ENCODE results near the gene ARHGEF10L.
A peak's percentile ranks its signal among the peaks of the same experiment; 100 is the strongest.

Gene ARHGEF10L

GRCh38 chr1:17588048-17588871 lies 48.8 kb downstream of the ARHGEF10L start:
- peak; percentile 81 for DNase-seq (ENCODE audit: low spot score)

DNA sequence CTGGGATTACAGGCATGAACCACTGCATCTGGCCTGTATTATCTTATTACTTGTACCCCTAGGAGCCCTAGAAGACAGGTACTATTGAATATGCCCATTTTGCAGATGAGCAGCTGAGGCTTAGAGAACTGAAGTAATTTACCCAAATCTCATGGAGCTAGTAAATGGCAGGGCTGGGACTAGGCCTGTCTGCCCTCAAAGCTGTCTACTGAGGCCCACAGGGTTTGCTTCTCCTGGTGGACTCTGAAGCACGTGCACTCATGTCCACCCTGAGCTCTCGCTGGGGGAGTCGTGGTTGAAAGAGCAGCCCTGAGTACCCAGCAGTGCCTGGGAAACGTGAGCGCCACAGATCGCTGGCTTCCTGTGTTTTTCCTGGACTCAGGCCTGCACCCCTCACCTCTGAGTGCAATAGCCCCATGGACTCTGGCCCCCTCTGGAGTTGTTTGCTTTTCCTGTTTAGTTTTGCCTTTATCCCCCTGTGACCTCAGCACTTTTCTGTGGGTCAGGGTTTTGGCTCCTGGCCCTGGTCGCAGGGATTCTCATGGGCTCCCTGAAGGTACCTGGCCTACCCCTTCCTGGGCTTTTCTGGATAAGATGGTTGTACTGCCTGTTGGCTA lies 52.4 kb downstream of the ARHGEF10L start:
- DNase-seq (ENCODE audit: low spot score) = peak; percentile 76

GRCh38 chr1:17594026-17594425 lies 54.5 kb downstream of the ARHGEF10L start:
- DNase-seq (ENCODE audit: low spot score) = no peak

DNA sequence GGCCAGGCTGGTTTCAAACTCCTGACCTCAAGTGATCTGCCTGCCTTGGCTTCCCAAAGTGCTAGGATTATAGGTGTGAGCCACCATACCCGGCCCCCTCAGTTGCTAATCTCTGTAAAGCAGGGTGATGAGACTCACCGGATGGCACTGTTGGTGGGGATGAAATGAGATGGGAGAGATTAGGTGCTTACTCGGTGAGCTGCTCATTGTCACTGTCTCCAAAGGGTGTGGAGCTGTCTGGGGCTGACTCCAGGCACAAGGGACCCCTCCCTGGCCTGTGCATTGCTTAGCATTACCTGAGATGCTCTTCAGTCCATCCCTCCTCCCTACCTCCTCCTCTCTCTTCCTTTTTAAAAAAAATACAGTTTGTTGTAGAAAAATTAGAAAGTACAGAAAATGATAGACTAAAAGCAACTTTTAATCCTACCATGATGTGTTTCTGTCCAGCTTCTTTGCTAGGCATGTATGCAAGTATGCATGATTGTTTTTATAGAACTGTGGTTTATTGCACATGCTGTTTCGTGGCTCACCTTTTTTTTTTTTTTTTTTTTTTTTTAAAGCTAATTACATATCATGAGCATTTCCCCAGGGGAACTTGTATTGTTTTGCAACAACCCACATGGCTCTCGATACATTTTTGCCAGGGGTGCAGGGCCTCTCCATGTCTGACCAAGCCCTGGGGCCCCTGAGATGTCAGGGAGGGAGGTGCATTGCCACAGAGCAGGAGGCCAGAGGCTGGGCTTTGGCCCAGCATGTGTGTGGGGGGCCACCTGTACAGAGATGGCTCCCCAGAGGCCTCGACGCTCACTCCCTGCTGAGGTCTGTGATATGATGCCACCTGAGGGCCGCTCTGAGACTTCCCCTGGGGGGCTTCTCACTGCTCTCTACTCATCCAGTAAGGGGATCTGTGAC lies 55.4 kb downstream of the ARHGEF10L start:
- no peak for DNase-seq (ENCODE audit: low spot score)

- no peak for DNase-seq (ENCODE audit: low spot score)
Observed at GRCh38 chr1:17595602-17595925, 56.1 kb downstream of the ARHGEF10L start.

- no peak for DNase-seq (ENCODE audit: low spot score)
Observed at GRCh38 chr1:17596186-17596585, 56.7 kb downstream of the ARHGEF10L start.

DNA sequence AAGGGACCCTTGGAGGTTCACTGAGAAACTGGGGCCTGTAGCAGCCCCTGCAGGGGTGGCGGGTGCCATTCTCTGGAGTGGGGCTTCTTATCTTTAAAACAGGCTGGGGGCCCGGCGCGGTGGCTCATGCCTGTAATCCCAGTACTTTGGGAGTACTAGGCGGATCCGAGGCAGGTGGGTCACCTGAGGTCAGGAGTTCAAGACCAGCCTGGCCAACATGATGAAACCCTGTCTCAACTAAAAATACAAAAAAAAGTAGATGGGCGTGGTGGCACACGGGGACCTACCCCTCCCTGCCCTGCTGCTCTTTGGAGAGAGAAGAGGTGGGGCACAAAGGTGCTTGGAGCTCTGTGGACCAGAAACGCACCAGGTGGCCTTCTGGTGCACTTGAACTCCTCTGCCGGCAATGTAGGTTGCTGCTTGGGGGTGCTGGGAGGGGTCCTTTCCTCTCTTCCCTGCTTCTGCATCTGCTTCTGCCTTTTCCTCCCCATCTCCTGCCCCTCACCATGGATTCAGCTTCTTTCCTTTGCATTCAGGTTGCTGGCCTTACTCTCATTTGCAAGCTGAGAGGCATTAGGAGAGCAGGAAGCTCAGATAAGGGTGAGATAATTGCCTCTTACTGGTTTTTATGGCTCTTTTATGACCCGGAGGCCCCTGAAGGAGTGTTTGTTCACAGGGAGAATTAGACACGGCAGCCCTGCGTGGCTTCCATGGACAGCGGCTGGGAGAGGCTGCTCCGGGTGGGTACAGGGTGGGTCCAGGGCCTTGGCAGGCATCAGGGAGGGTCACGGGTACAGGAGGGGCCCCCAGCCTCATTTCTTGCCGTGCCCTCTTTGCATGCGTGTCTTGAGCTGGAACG lies 57.4 kb downstream of the ARHGEF10L start:
- DNase-seq (ENCODE audit: low spot score) = peak; percentile 75

- DNase-seq (ENCODE audit: low spot score) = no peak
Observed at GRCh38 chr1:17597651-17598050, 58.2 kb downstream of the ARHGEF10L start.

DNA sequence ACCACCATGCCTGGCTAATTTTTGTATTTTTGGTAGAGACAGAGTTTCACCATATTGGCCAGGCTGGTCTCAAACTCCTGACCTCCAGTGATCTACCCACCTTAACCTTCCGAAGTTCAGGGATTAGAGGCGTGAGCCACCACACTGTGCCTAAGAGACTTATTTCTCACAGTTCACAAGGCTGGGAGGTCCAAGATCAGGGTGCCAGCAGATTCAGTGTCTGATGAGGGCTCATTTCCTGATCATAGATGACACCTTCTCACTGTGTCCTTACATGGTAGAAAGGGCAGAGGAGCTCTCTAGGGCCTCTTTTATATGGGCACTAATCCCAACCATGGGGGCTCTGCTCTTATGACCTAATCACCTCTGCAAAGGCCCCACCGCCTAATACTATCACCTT lies 58.8 kb downstream of the ARHGEF10L start:
- DNase-seq (ENCODE audit: low spot score) = no peak

GRCh38 chr1:17599291-17599953 lies 59.9 kb downstream of the ARHGEF10L start:
- DNase-seq (ENCODE audit: low spot score) = no peak

GRCh38 chr1:17599954-17600300 lies 60.4 kb downstream of the ARHGEF10L start:
- DNase-seq (ENCODE audit: low spot score) = no peak

DNA sequence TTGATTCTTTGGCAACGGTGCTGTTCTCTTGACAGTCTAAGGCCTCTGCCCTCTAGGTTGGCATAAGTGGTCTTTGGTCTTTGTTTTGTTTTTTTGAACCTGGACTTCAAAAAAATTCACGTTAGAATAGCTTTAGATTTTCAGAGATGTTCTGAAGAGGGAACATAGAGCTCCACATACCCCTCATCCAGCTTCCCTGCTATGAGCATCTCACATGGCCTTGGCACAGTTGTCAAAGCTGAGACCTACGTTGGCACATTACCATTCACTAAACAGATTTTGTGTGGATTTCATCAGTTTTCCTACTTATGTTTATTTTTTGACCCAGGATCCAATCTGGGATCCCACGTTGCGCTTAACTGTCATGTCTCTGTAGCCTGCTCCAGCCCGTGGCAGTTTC lies 60.8 kb downstream of the ARHGEF10L start:
- DNase-seq (ENCODE audit: low spot score) = no peak

GRCh38 chr1:17601643-17602382 lies 62.3 kb downstream of the ARHGEF10L start:
- no peak for DNase-seq (ENCODE audit: low spot score)

DNA sequence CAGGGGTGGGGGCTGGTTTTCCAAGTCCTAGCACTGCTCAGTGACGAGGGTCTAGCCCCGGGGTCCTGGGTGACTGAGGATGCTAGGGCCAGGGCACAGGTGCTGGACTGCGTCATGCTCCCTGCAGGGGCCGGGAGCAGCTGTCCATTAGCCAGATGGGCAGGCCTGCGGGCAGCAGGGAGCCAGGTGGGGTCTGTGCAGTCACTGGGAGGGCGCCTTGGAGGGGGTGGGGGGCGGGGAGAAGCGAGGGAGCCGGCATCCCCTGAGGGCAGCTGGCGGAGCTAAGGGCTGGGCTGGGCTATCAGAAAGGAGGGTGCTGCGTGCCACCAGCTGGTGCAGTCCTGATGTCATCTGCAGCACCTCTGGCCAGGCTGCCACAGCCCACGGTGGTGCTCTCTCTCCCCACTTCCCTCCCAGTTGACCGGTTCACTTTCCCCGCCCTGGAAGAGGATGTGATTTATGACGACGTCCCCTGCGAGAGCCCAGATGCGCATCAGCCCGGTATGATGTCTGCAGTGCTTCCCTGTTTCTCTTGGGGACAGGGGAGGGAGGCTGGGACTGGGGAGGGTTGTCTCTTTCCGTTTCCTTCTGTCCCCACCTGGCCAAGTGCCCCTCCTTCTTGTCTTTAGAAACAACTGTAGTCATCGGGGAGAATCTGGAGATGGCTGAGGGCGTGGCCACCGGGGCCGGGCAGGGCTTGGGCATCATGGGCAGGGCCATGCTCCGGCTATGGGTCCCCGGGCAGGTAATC lies 63.8 kb downstream of the ARHGEF10L start:
- DNase-seq (ENCODE audit: low spot score) = no peak

- no peak for DNase-seq (ENCODE audit: low spot score)
Observed at GRCh38 chr1:17605582-17606344, 66.3 kb downstream of the ARHGEF10L start.

DNA sequence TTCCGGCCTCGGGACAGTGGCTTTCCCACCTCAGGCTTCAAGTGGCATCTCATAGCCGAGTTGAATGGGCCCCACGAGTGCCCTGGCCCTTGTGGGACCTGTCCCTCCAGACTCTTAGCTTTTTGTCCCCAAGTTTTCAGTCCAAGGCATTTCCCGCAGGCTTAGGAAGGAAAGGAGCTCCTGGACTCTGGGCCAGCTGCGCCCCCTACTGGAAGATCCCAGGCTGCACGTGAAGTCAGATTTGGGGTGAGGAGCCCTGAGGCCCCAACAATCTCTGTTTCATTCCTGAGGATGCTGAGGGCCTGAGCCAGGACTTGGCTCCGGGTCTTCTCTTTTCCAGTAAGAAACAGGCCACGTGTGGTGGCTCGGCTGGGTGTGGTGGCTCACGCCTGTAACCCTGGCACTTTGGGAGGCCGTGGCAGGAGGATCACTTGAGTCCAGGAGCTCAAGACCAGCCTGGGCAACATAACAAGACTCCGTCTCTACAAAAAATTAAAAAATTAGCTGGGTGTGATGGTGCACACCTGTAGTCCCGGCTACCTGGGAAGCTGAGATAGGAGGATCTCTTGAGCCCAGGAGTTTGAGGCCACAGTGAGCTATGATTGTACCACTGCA lies 67.4 kb downstream of the ARHGEF10L start:
- peak; percentile 80 for DNase-seq (ENCODE audit: low spot score)

- DNase-seq (ENCODE audit: low spot score) = no peak
Observed at GRCh38 chr1:17607644-17608581, 68.4 kb downstream of the ARHGEF10L start.

GRCh38 chr1:17609529-17609928 lies 70.0 kb downstream of the ARHGEF10L start:
- no peak for DNase-seq (ENCODE audit: low spot score)

Data from HuH-7 (cell line).